Esophagus squamous epithelium (tissue), 4 donors: ENCODE data around the gene VAMP7.

ENCODE experiments used
- CTCF ChIP-seq, 6 experiments: fragments of 450-650 bp in 4 of 6; fragments of 200-600 bp in 2 of 6; sonication (generic) in 2 of 6; IDR thresholded peaks; one replicate each; pipeline ENCODE4 v1.5.1; 2016 to 2019; ENCODE audit warnings: antibody characterized with exemption in 6 of 6, mild to moderate bottlenecking in 4 of 6, moderate library complexity in 4 of 6
- POLR2A ChIP-seq, 4 donors: fragments of 450-650 bp; IDR thresholded peaks; one replicate each; pipeline ENCODE4 v1.6.1; 2017; ENCODE audit warnings: antibody characterized with exemption in 4 of 4, mild to moderate bottlenecking in 4 of 4, moderate library complexity in 3 of 4

GRCh38 chrX:155876704-155877103, 4.4 kb upstream of the VAMP7 start:
- TF ChIP-seq CTCF (IDR thresholded peaks at IDR 0.05): no peak
- TF ChIP-seq POLR2A (IDR thresholded peaks at IDR 0.05): no peak
